Right cardiac atrium (tissue), 5 donors: ENCODE measurements around the gene ROGDI. TPM values are rescaled to one million over a fixed set of nuclear protein-coding genes. Genes with fewer than 3 reads are reported as not detected.

Source experiments
- ATAC-seq, 2 donors: fragments of 200-7000 bp; cut with Tn5 transposase; one replicate each; pipeline versions ENCODE4 v1.8.0 to v1.9.1; 2020; ENCODE audit warnings: moderate library complexity in 2 of 2, mild to moderate bottlenecking in 1 of 2
- DNase-seq, 3 donors: peaks; one replicate each; pipeline ENCODE4 v3.0.0-alpha.2; 2020
- H3K27ac ChIP-seq: one replicate; pipeline ENCODE4 v1.5.1; 2013; ENCODE audit warnings: mild to moderate bottlenecking, low read length, control low read depth, moderate library complexity
- H3K27me3 ChIP-seq: one replicate; pipeline ENCODE4 v1.6.1; 2013; ENCODE audit not compliant: control insufficient read depth, insufficient read depth
- H3K4me1 ChIP-seq: one replicate; pipeline ENCODE4 v1.6.1; 2013; ENCODE audit warnings: low read length; ENCODE audit not compliant: control insufficient read depth, insufficient read depth
- H3K4me3 ChIP-seq: one replicate; pipeline ENCODE4 v1.5.1; 2013; ENCODE audit warnings: low read length, control low read depth
- H3K9me3 ChIP-seq: one replicate; pipeline ENCODE4 v1.6.1; 2013; ENCODE audit warnings: low read length; ENCODE audit not compliant: control insufficient read depth
- WGBS: extraction: QIAGEN DNeasy Blood & Tissue Kit; methylation state at CpG from one replicate; pipeline ENCODE4 v1.1.7; 2013; 5-methylcytosine and 5-hydroxymethylcytosine counted together
- intact Hi-C, 4 donors: fragments of 100-400 bp; cut with DNase I; formaldehyde crosslinking; loops; one replicate each; pipeline versions ENCODE4 v1.11.0 to v1.14.0; 2022 to 2023
- polyA plus RNA-seq: library from polyadenylated mRNA; stranded (reverse); fragments of 200-250 nt; gene quantifications from one replicate; pipeline ENCODE4 v1.2.3, GENCODE V29; 2013
- total RNA-seq, 4 donors: library from RNA; stranded (reverse); fragmentation: NEBNext Ultra II Directional; extraction: Animal tissue kit (Norgen Biotek cat#: 25700); gene quantifications; one replicate each; pipeline ENCODE4 v1.2.1, GENCODE V29; 2021
- donor health status: healthy with polysubstance abuse.
- donor health status: DM: no; HTN: yes; CAD: no.
- donor health status: DM: no; HTN: no; CAD: no.
- donor health status: DM: no; HTN: yes; CAD: no; lungs with severe emphysema.
- donor health status: DM: yes; HTN: yes; CAD: no.

The ROGDI gene
- total and polyA plus RNA-seq, 5 donors = 55.0 to 86.3 (median 73.5) TPM

- ATAC-seq (peak; percentile 27 to 47), DNase-seq (peak in 1 of 3 donors; percentile 60)
- Histone ChIP-seq H3K27ac (peak overlapping the region; percentile 81), H3K4me1 (no peaks in the 10 kb centered on the region), H3K4me3 (no peak overlapping the region), H3K9me3 (no peaks in the 10 kb centered on the region), H3K27me3 (no peaks in the 10 kb centered on the region)
- intact Hi-C loops = loop anchor here in 1 of 4 donors (10.0 kb wide), 1 partner anchor 61 kb away; no protein-coding TSS in a partner anchor
- 90% methylated on average over 16 of the region's 16 CpGs for WGBS
These were observed 11.0 kb upstream of the ROGDI start for GRCh38 chr16:4813251-4814003.

- no peak for DNase-seq
- no peaks in the 10 kb centered on the region for H3K27me3 ChIP-seq
- WGBS = 86% methylated on average over 9 of the region's 9 CpGs
- ATAC-seq = peak in 1 of 2 donors; percentile 27
- no peak overlapping the region for H3K27ac ChIP-seq
- H3K9me3 ChIP-seq = no peaks in the 10 kb centered on the region
- intact Hi-C loops = loop anchor here in 1 of 4 donors (10.0 kb wide), 1 partner anchor 63 kb away; no protein-coding TSS in a partner anchor
- no peak overlapping the region for H3K4me3 ChIP-seq
- no peaks in the 10 kb centered on the region for H3K4me1 ChIP-seq
These were observed 9.3 kb upstream of the ROGDI start for GRCh38 chr16:4811773-4812172.

GRCh38 chr16:4811242-4811641 is 8.8 kb upstream of the ROGDI start:
- no peak overlapping the region for H3K27ac ChIP-seq
- no peak overlapping the region for H3K4me3 ChIP-seq
- no peak for ATAC-seq
- intact Hi-C loops = loop anchor here in 1 of 4 donors (10.0 kb wide), 1 partner anchor 64 kb away; no protein-coding TSS in a partner anchor
- H3K4me1 ChIP-seq = no peaks in the 10 kb centered on the region
- 97% methylated on average over 3 of the region's 3 CpGs for WGBS
- no peaks in the 10 kb centered on the region for H3K27me3 ChIP-seq
- no peak for DNase-seq
- H3K9me3 ChIP-seq = no peaks in the 10 kb centered on the region

- no peaks in the 10 kb centered on the region for H3K4me1 ChIP-seq
- no peak overlapping the region for H3K27ac ChIP-seq
- ATAC-seq (no peak), DNase-seq (peak in 1 of 3 donors; percentile 22)
- WGBS = 96% methylated on average over 6 of the region's 6 CpGs
- no peaks in the 10 kb centered on the region for H3K9me3 ChIP-seq
- no peaks in the 10 kb centered on the region for H3K27me3 ChIP-seq
- H3K4me3 ChIP-seq = no peak overlapping the region
- intact Hi-C loops = loop anchor here in 1 of 4 donors (10.0 kb wide), 1 partner anchor 149 kb away; the partner anchor contains the start of gene SEC14L5
These were observed 3.8 kb upstream of the ROGDI start for GRCh38 chr16:4806280-4806679.

GRCh38 chr16:4805231-4805630 is 2.8 kb upstream of the ROGDI start:
- no peak for ATAC-seq
- Histone ChIP-seq H3K9me3 (no peaks in the 10 kb centered on the region), H3K4me3 (no peak overlapping the region), H3K27ac (peak overlapping the region; percentile 33), H3K4me1 (no peaks in the 10 kb centered on the region), H3K27me3 (no peaks in the 10 kb centered on the region)
- peak in 2 of 3 donors; percentile 67 to 72 for DNase-seq
- WGBS = 65% methylated on average over 11 of the region's 11 CpGs
- intact Hi-C loops = loop anchor here in 1 of 4 donors (10.0 kb wide), 1 partner anchor 150 kb away; the partner anchor contains the start of gene SEC14L5

GRCh38 chr16:4803898-4804762 is 1.7 kb upstream of the ROGDI start:
- DNase-seq (peak in 1 of 3 donors; percentile 48), ATAC-seq (no peak)
- H3K27me3 ChIP-seq = no peaks in the 10 kb centered on the region
- no peaks in the 10 kb centered on the region for H3K4me1 ChIP-seq
- H3K9me3 ChIP-seq = no peaks in the 10 kb centered on the region
- intact Hi-C loops = loop anchor here in 1 of 4 donors (10.0 kb wide), 1 partner anchor 151 kb away; the partner anchor contains the start of gene SEC14L5
- WGBS = 65% methylated on average over 26 of the region's 26 CpGs
- H3K27ac ChIP-seq = no peak overlapping the region
- no peak overlapping the region for H3K4me3 ChIP-seq

GRCh38 chr16:4803401-4803844 is 990 bp upstream of the ROGDI start:
- no peak overlapping the region for H3K4me3 ChIP-seq
- H3K27me3 ChIP-seq = no peaks in the 10 kb centered on the region
- WGBS = 55% methylated on average over 8 of the region's 8 CpGs
- no peaks in the 10 kb centered on the region for H3K9me3 ChIP-seq
- intact Hi-C loops = loop anchor here in 1 of 4 donors (10.0 kb wide), 1 partner anchor 151 kb away; the partner anchor contains the start of gene SEC14L5
- no peaks in the 10 kb centered on the region for H3K4me1 ChIP-seq
- ATAC-seq (no peak), DNase-seq (peak in 1 of 3 donors; percentile 27)
- H3K27ac ChIP-seq = no peak overlapping the region

GRCh38 chr16:4802659-4803287 is 340 bp upstream of the ROGDI start:
- intact Hi-C loops = loop anchor here in 1 of 4 donors (10.0 kb wide), 1 partner anchor 152 kb away; the partner anchor contains the start of gene SEC14L5
- no peaks in the 10 kb centered on the region for H3K4me1 ChIP-seq
- ATAC-seq = peak; percentile 95 to 96
- peak overlapping the region; percentile 64 for H3K27ac ChIP-seq
- WGBS = under 1% methylated on average over 59 of the region's 59 CpGs
- no peaks in the 10 kb centered on the region for H3K27me3 ChIP-seq
- no peaks in the 10 kb centered on the region for H3K9me3 ChIP-seq
- DNase-seq = peak; percentile 94 to 97 (median 97)
- H3K4me3 ChIP-seq = peak overlapping the region; percentile 66

GRCh38 chr16:4801051-4801961 is 1.1 kb downstream of the ROGDI start:
- peak in 1 of 3 donors; percentile 58 for DNase-seq

More at GRCh38 chr16:4801051-4801961, 1.1 kb downstream of the ROGDI start:
- intact Hi-C loops = loop anchor here in 1 of 4 donors (10.0 kb wide), 1 partner anchor 153 kb away; the partner anchor contains the start of gene SEC14L5
- Histone ChIP-seq H3K4me3 (peak overlapping the region; percentile 66), H3K27ac (peak overlapping the region; percentile 64), H3K4me1 (no peaks in the 10 kb centered on the region), H3K9me3 (no peaks in the 10 kb centered on the region), H3K27me3 (no peaks in the 10 kb centered on the region)
- ATAC-seq = no peak
- 56% methylated on average over 29 of the region's 29 CpGs for WGBS
